GM21381 (cell line): ENCODE results near the gene GJA8.
A peak's percentile ranks its signal among the peaks of the same experiment; 100 is the strongest.
"Not testable (repeated sequence)": the region's sequence is repeated elsewhere in the genome, so short reads cannot be mapped to it uniquely, and the experiment has no call there.

Source experiments
- ATAC-seq: cut with Tn5 transposase; IDR thresholded peaks from one replicate; pipeline ENCODE4 v1.9.1; 2021; ENCODE audit warnings: mild to moderate bottlenecking, moderate library complexity; ENCODE audit not compliant: unreplicated experiment

GJA8 gene

GRCh38 chr1:147902253-147902845 is at the start of gene GJA8:
Gene GJA8, plus strand, starts transcription at chr1:147902795. Its CDS starts 5,161 bp downstream, at chr1:147907956.
- no peak for ATAC-seq

- ATAC-seq = no peak
Measured at GRCh38 chr1:147853391-147853790, 49.2 kb upstream of the GJA8 start.

GRCh38 chr1:147854989-147855388 is 47.6 kb upstream of the GJA8 start:
- not testable (repeated sequence) for ATAC-seq

GRCh38 chr1:147855996-147856395 is 46.6 kb upstream of the GJA8 start:
- not testable (repeated sequence) for ATAC-seq

- not testable (repeated sequence) for ATAC-seq
Measured at GRCh38 chr1:147867204-147867603, 35.4 kb upstream of the GJA8 start.

GRCh38 chr1:147878022-147878421 is 24.6 kb upstream of the GJA8 start:
- no peak for ATAC-seq

- no peak for ATAC-seq
Measured at GRCh38 chr1:147879911-147880310, 22.7 kb upstream of the GJA8 start.

GRCh38 chr1:147882535-147882934 is 20.1 kb upstream of the GJA8 start:
- ATAC-seq = no peak

- peak; percentile 66 for ATAC-seq
Measured at GRCh38 chr1:147890177-147890790, 12.3 kb upstream of the GJA8 start.

GRCh38 chr1:147891088-147891487 is 11.5 kb upstream of the GJA8 start:
- ATAC-seq = no peak

GRCh38 chr1:147892216-147892615 is 10.4 kb upstream of the GJA8 start:
- ATAC-seq = no peak

GRCh38 chr1:147892731-147893214 is 9.8 kb upstream of the GJA8 start:
- no peak for ATAC-seq

- ATAC-seq = no peak
Measured at GRCh38 chr1:147895123-147895522, 7.5 kb upstream of the GJA8 start.

GRCh38 chr1:147897029-147897752 is 5.4 kb upstream of the GJA8 start:
- ATAC-seq = no peak

GRCh38 chr1:147897789-147898188 is 4.8 kb upstream of the GJA8 start:
- ATAC-seq = no peak

- ATAC-seq = no peak
Measured at GRCh38 chr1:147904726-147905125, 2.1 kb downstream of the GJA8 start.

GRCh38 chr1:147907786-147908509 is 5.4 kb downstream of the GJA8 start:
- ATAC-seq = no peak

- ATAC-seq = no peak
Measured at GRCh38 chr1:147912553-147912952, 10.0 kb downstream of the GJA8 start.

GRCh38 chr1:147913362-147913942 is 10.9 kb downstream of the GJA8 start:
- no peak for ATAC-seq

- no peak for ATAC-seq
Measured at GRCh38 chr1:147919896-147920295, 17.3 kb downstream of the GJA8 start.

- no peak for ATAC-seq
Measured at GRCh38 chr1:147924813-147925212, 22.2 kb downstream of the GJA8 start.
